ENCODE data around the gene ANKRD42. TPM values are rescaled to one million over a fixed set of nuclear protein-coding genes. Genes with fewer than 3 reads are reported as not detected.

Gene ANKRD42
- total RNA-seq, 2 donors from 2014 or later = 8.0 to 8.2 TPM

DNA sequence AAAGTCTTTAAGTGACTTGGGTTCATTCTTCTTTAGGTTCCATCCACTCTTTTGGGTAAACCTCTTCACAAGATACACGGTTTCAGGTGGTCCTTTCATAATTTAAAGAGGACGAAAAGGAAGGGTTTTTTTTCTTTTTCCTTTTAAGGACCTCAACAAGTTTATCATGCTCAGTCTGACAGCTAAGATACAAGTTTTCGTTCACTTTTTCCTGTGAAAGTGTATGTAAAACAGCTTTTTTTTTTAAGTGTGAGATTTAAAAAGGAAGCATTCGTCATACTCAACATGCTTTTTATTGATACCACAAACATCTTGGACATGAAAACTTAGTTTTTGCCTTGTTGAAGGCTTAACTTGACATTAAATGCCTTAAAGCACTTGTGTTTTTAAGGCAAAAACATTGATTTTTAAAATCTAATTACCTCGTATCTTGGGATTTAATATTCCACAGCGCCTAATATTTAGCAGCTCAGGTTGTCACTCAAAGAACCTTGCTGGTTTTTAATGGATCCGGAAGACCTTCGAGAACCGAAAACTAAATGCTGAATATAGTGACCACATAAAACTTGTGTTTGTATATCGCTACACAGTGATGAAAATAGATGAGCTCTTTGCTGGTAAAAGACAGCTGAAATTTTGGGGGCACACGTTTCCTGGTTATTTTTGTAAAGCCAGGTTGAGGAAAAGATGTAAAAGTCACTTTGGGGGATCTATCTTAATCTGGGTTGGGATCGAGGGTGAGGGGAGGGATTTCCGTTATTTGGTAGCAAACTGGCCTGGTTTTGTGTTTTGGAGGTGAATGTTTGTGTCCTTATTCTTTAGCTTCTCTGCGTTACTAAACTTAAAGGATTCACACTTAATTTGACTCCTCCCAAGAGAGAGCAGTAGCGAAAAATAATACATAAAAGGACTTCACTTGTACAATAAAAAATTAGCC is 34.3 kb upstream of the ANKRD42 start:
- no peaks in the 10 kb centered on the region for H3K36me3 ChIP-seq
- peak overlapping the region; percentile 97 for H3K27ac ChIP-seq
- TF ChIP-seq, protein P1, sequence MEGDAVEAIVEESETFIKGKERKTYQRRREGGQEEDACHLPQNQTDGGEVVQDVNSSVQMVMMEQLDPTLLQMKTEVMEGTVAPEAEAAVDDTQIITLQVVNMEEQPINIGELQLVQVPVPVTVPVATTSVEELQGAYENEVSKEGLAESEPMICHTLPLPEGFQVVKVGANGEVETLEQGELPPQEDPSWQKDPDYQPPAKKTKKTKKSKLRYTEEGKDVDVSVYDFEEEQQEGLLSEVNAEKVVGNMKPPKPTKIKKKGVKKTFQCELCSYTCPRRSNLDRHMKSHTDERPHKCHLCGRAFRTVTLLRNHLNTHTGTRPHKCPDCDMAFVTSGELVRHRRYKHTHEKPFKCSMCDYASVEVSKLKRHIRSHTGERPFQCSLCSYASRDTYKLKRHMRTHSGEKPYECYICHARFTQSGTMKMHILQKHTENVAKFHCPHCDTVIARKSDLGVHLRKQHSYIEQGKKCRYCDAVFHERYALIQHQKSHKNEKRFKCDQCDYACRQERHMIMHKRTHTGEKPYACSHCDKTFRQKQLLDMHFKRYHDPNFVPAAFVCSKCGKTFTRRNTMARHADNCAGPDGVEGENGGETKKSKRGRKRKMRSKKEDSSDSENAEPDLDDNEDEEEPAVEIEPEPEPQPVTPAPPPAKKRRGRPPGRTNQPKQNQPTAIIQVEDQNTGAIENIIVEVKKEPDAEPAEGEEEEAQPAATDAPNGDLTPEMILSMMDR (IDR thresholded peaks at IDR 0.05) = no peak
- peak overlapping the region; percentile 70 for H3K4me3 ChIP-seq
- H3K9me3 ChIP-seq = no peaks in the 10 kb centered on the region
- H3K27me3 ChIP-seq = no peaks in the 10 kb centered on the region
- intact Hi-C loops (cut with DNase I) = no loop called here
- no peak for DNase-seq
- no peaks in the 10 kb centered on the region for H3K4me1 ChIP-seq
- peak overlapping the region; percentile 87 to 100 for H3K9ac ChIP-seq (ENCODE audit: low read depth in 2 of 2, low read length in 2 of 2)

DNA sequence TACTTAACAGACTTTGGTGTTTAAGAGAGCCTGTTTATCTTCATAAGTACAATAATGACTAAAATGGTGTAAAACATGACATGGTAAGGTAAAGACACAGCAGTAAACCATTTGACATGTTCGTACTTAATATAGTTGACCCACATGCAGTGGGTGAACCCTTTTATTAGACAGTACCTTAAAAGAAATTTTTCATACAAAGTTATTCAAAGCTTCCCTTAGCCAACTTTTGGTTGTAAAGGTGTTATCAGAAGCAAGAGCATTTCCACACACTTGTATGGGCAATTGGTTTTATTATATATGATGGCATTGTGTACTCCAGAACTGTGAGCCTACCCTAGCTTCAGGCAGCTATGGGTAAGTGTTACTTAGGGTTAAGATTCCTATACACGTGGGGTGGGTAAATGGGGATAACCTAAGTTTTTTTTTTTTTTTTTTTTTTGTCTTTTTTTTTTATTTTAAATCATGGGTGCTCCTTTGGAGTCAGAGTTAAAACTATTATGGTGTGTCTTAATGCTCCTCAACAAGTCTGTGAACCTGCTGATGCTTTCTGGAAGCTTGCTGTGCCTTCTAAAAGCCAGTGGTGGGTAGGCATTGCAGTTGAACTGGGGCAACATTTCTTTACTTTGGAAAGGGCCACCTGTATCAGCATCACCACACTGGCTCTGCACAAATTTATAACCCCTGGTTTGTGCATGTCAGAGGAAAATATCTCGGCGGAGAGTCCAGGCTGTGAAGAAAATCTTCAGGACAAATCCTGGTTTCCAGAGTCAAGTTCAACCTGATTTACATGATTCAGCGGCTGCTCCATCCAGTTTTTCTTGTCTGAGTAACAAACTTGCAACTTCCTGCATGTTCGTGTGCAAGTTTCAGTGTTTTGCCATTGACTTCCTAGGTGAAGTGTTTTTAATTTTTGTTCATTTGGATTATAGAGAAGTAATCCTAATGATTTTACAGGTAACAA is 33.3 kb upstream of the ANKRD42 start:
- Histone ChIP-seq H3K9ac (ENCODE audit: low read depth in 2 of 2, low read length in 2 of 2) (peak overlapping the region in 1 of 2 donors; percentile 100), H3K4me1 (no peaks in the 10 kb centered on the region), H3K27ac (peak overlapping the region; percentile 5), H3K36me3 (peaks cover 5% of the 10 kb centered on the region), H3K27me3 (no peaks in the 10 kb centered on the region), H3K9me3 (no peaks in the 10 kb centered on the region), H3K4me3 (peak overlapping the region; percentile 70)
- DNase-seq = peak; percentile 45
- TF ChIP-seq, protein P1 (IDR thresholded peaks at IDR 0.05) = no peak
- intact Hi-C loops (cut with DNase I) = no loop called here

DNA sequence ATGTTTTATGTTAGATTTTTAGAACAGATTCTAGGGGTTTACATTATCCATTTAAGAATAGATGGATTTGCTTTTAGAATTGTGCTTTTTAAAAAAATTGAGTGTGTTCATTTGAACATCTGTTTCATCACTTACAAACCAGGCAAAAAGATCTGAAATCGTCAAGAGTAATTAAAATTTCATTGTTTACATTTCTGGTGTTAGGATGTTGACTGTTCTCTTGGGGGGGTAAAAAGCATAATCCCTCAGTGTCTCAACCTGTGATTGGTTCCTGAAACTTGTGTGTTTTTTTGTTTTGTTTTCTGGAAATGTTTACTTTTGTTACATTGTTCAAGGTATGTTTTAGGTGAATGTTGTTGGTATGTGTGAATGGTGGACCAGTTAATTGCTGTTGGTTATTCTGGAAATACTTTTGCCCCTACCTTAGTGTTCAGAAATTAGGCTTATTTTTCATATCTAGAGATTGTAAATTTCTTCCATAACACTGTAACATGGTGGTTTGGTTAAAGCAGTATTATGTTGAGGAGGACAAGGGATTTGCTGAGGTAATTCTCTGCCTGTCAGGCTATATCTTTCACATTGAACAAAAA is 31.8 kb upstream of the ANKRD42 start:
- Histone ChIP-seq H3K4me1 (no peaks in the 10 kb centered on the region), H3K27ac (peak overlapping the region; percentile 10), H3K9ac (ENCODE audit: low read depth in 2 of 2, low read length in 2 of 2) (no peak overlapping the region)

DNA sequence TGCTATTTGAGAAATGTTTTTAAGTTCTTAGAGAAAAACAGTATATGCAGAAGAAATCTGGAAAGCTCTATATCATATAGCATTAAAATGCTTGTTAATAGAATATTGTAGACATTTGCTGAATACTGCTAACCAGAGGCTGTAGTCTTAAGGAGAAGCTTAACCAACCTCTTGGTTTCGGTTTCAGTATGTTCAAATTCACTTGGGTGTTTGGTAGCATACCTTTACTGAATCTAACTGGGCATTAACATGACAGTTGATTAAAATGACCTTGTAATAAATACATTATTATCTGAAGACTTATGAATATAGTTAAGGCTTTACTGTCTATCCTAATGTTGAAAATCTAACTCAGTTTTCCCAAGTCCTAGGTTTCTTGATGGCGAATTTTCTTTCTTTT is 31.1 kb upstream of the ANKRD42 start:
- no peaks in the 10 kb centered on the region for H3K4me1 ChIP-seq
- H3K27ac ChIP-seq = peak overlapping the region; percentile 10

More for the DNA sequence above, 31.8 kb upstream of the ANKRD42 start:
- H3K4me3 ChIP-seq = no peak overlapping the region
- no peaks in the 10 kb centered on the region for H3K9me3 ChIP-seq
- H3K36me3 ChIP-seq = peaks cover 5% of the 10 kb centered on the region
- H3K27me3 ChIP-seq = no peaks in the 10 kb centered on the region
- intact Hi-C loops (cut with DNase I) = no loop called here
- DNase-seq = no peak
- TF ChIP-seq, protein P1 (IDR thresholded peaks at IDR 0.05) = no peak

More for the DNA sequence above, 31.1 kb upstream of the ANKRD42 start:
- H3K9me3 ChIP-seq = no peaks in the 10 kb centered on the region
- H3K4me3 ChIP-seq = no peak overlapping the region
- TF ChIP-seq, protein P1 (IDR thresholded peaks at IDR 0.05) = no peak
- no peaks in the 10 kb centered on the region for H3K27me3 ChIP-seq
- no peak for DNase-seq
- no peak overlapping the region for H3K9ac ChIP-seq (ENCODE audit: low read depth in 2 of 2, low read length in 2 of 2)
- intact Hi-C loops (cut with DNase I) = no loop called here
- peaks cover 9% of the 10 kb centered on the region for H3K36me3 ChIP-seq

Data from colonic mucosa (tissue), 4 donors.